ENCODE data around the gene PC. TPM values are rescaled to one million over a fixed set of nuclear protein-coding genes. Genes with fewer than 3 reads are reported as not detected.

The PC gene
- polyA plus RNA-seq, 1 donor (not counting 4 experiments of a cell fraction or from before 2014, with no cell fraction given): 13.3 TPM

GRCh38 chr11:66970371-66970806 lies 12.2 kb upstream of the PC start:
- Histone ChIP-seq H2AFZ (ENCODE audit: control insufficient read depth, low read length) (peak overlapping the region; percentile 46), H4K20me1 (ENCODE audit: control insufficient read depth, extremely low read depth, insufficient read depth, low read length) (no peaks in the 10 kb centered on the region), H3K27me3 (ENCODE audit: control insufficient read depth, extremely low read depth, insufficient read depth, low read length) (no peaks in the 10 kb centered on the region), H3K4me1 (ENCODE audit: control insufficient read depth, extremely low read depth, insufficient read depth, low read length) (peaks cover 54% of the 10 kb centered on the region), H3K9me1 (ENCODE audit: control insufficient read depth, extremely low read depth, insufficient read depth, low read length) (no peaks in the 10 kb centered on the region), H3K9ac (ENCODE audit: control insufficient read depth, extremely low read depth, insufficient read depth, low read length) (peak overlapping the region; percentile 74), H3K9me3 (ENCODE audit: control insufficient read depth, low read depth, low read length) (no peaks in the 10 kb centered on the region), H3K4me3 (ENCODE audit: control insufficient read depth in 2 of 3, extremely low read depth in 1 of 3, insufficient read depth in 2 of 3, low read depth in 1 of 3, low read length in 3 of 3) (peak overlapping the region in 2 of 3 experiments; percentile 36 to 50), H3K79me2 (ENCODE audit: control insufficient read depth, insufficient read depth, low read length) (no peaks in the 10 kb centered on the region), H3K36me3 (ENCODE audit: control insufficient read depth in 2 of 2, extremely low read depth in 1 of 2, insufficient read depth in 2 of 2, low read length in 2 of 2) (no peaks in the 10 kb centered on the region), H3K4me2 (ENCODE audit: control insufficient read depth, extremely low read depth, insufficient read depth, low read depth, low read length) (peak overlapping the region; percentile 90), H3K27ac (ENCODE audit: control insufficient read depth, insufficient read depth, low read length) (peak overlapping the region; percentile 96)
- no peak for FAIRE-seq
- DNase-seq (ENCODE audit: low read depth, low spot score): no peak
- no peak for TF ChIP-seq CTCF (optimal IDR thresholded peaks at IDR 0.05 in 1 of 3, IDR thresholded peaks at IDR 0.05 in 1 of 3, conservative IDR thresholded peaks at IDR 0.05 in 1 of 3; ENCODE audit: extremely low read depth in 1 of 3, insufficient read depth in 2 of 3, low read length in 3 of 3)
- no peak for TF ChIP-seq EZH2 (IDR thresholded peaks at IDR 0.05; ENCODE audit: low read length)
- dilution Hi-C loops (cut with MboI; ENCODE audit: extremely low pct_ligation_motif_present, low sequenced_read_pairs): no loop called here

GRCh38 chr11:66969584-66970225 lies 11.5 kb upstream of the PC start:
- Histone ChIP-seq H3K36me3 (ENCODE audit: control insufficient read depth in 2 of 2, extremely low read depth in 1 of 2, insufficient read depth in 2 of 2, low read length in 2 of 2) (no peaks in the 10 kb centered on the region), H4K20me1 (ENCODE audit: control insufficient read depth, extremely low read depth, insufficient read depth, low read length) (no peaks in the 10 kb centered on the region), H2AFZ (ENCODE audit: control insufficient read depth, low read length) (no peak overlapping the region), H3K4me1 (ENCODE audit: control insufficient read depth, extremely low read depth, insufficient read depth, low read length) (peaks cover 54% of the 10 kb centered on the region), H3K27ac (ENCODE audit: control insufficient read depth, insufficient read depth, low read length) (peak overlapping the region; percentile 96), H3K27me3 (ENCODE audit: control insufficient read depth, extremely low read depth, insufficient read depth, low read length) (no peaks in the 10 kb centered on the region), H3K9me1 (ENCODE audit: control insufficient read depth, extremely low read depth, insufficient read depth, low read length) (no peaks in the 10 kb centered on the region), H3K9ac (ENCODE audit: control insufficient read depth, extremely low read depth, insufficient read depth, low read length) (peak overlapping the region; percentile 22), H3K4me3 (ENCODE audit: control insufficient read depth in 2 of 3, extremely low read depth in 1 of 3, insufficient read depth in 2 of 3, low read depth in 1 of 3, low read length in 3 of 3) (no peak overlapping the region), H3K9me3 (ENCODE audit: control insufficient read depth, low read depth, low read length) (no peaks in the 10 kb centered on the region), H3K79me2 (ENCODE audit: control insufficient read depth, insufficient read depth, low read length) (no peaks in the 10 kb centered on the region), H3K4me2 (ENCODE audit: control insufficient read depth, extremely low read depth, insufficient read depth, low read depth, low read length) (peak overlapping the region; percentile 90)
- TF ChIP-seq CTCF (optimal IDR thresholded peaks at IDR 0.05 in 1 of 3, IDR thresholded peaks at IDR 0.05 in 1 of 3, conservative IDR thresholded peaks at IDR 0.05 in 1 of 3; ENCODE audit: extremely low read depth in 1 of 3, insufficient read depth in 2 of 3, low read length in 3 of 3): no peak
- no peak for TF ChIP-seq EZH2 (IDR thresholded peaks at IDR 0.05; ENCODE audit: low read length)
- no peak for FAIRE-seq
- DNase-seq (ENCODE audit: low read depth, low spot score): no peak
- dilution Hi-C loops (cut with MboI; ENCODE audit: extremely low pct_ligation_motif_present, low sequenced_read_pairs): no loop called here
